DMS153 treated with DMSO at 0.1 percent for 48 hours (cell line): ENCODE results near the gene LMTK2.

Experiments used
- DNase-seq: peaks from one replicate; lab custom pipeline; 2025; ENCODE audit not compliant: unreplicated experiment; lab: John Stamatoyannopoulos, UW

Gene LMTK2

DNA sequence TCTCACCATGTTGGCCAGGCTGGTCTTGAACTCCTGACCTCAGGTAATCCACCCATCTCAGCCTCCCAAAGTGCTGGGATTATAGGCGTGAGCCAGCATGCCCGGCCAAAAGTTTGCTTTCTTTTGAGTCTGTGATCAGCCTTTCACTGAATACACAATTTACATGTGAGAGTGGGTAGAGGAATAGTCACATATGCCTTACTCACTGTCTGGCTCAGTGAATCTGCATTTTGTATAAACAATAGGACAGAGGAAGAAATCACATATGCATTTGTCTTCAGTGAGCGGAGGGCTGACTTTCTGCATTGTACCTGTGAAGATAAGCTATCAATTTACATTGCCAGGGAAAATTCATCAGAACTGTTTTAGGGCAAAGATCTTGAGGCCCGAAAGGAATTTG is 147.9 kb downstream of the LMTK2 start:
- DNase-seq, result no peak

DNA sequence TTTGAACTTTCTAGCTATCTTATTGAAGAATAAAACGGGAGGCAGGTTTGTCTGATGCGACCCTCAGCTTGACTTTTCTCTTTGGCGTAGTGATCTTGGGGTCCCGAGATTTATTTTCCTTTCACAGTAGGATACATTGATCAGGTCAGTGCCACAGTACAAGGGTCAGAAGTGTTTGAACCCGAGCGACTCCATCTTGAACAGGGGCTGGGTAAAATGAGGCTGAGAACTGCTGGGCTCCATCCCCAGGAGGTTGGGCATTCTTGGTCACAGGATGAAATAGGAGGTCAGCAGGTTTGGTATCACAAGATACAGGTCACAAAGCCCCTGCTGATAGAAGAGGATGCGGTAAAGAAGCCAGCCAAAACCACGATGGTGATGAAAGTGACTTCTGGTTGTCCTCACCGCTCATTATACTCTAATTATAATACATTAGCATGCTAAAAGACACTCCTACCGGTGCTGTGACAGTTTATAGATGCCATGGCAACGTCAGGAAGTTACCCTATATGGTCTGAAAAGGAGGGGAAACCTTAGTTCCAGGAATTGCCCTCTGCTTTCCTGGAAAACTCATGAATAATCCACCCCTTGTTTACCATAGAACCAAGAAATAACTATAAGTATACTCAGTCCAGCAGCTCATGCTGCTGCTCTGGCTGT is 148.4 kb downstream of the LMTK2 start:
- DNase-seq, result no peak

DNA sequence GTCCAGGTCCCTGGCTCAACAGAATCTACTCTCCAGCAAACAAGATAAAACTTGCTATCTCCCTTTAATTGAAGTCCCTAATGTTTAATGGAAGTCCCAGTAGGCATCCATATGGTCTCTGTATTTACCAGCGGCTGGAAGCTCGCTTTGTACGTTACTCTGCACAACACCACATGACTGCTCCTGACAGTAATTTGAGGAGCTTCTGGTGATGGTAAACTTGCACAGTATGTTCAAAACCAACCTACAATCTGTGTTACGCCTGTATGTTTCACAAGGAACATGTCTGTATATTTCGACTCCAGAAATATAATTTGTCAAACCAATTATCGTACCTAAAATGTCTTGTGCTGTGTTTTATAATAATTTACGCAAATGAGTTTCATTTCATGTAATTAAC is 149.8 kb downstream of the LMTK2 start:
- DNase-seq, result no peak

DNA sequence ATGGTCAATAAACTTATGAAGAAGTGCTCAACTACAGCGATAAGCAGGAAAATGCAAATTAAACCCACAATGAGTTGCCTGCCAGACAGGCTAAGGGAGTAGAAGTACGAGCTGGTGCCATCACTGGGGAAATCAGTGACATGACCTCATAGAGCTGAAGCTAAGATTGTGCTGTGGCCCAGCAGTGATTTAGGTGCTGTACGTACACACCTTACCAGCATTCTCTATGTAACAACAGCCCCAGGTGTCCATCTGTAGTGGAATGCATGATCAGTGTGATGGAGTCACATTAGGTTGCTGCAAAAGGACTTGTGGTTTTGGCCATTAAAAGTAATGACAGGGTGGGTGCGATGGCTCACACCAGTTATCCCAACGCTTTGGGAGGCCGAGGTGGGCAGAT is 151.0 kb downstream of the LMTK2 start:
- DNase-seq, result no peak
